DMS153 treated with DMSO at 0.1 percent for 48 hours (cell line): ENCODE results near the gene GBP6.
"Not testable (repeated sequence)": the region's sequence is repeated elsewhere in the genome, so short reads cannot be mapped to it uniquely, and the experiment has no call there.

Experiments used
- DNase-seq: peaks from one replicate; lab custom pipeline; 2025; ENCODE audit not compliant: unreplicated experiment; lab: John Stamatoyannopoulos, UW

Gene GBP6

GRCh38 chr1:89369331-89369730 lies 5.5 kb downstream of the GBP6 start:
- DNase-seq: no peak

- not testable (repeated sequence) for DNase-seq
Measured at GRCh38 chr1:89373810-89374209, 10.0 kb downstream of the GBP6 start.

GRCh38 chr1:89378001-89378400 lies 14.1 kb downstream of the GBP6 start:
- DNase-seq: no peak

- no peak for DNase-seq
Measured at GRCh38 chr1:89381618-89382017, 17.8 kb downstream of the GBP6 start.

- no peak for DNase-seq
Measured at GRCh38 chr1:89382479-89382878, 18.6 kb downstream of the GBP6 start.

- no peak for DNase-seq
Measured at GRCh38 chr1:89383185-89383584, 19.3 kb downstream of the GBP6 start.

GRCh38 chr1:89390707-89391106 lies 26.8 kb downstream of the GBP6 start:
- no peak for DNase-seq

GRCh38 chr1:89391686-89392085 lies 27.8 kb downstream of the GBP6 start:
- DNase-seq: no peak

GRCh38 chr1:89394851-89395250 lies 31.0 kb downstream of the GBP6 start:
- no peak for DNase-seq

GRCh38 chr1:89396902-89397301 lies 33.0 kb downstream of the GBP6 start:
- DNase-seq: no peak

- DNase-seq: no peak
Measured at GRCh38 chr1:89405275-89405929, 41.5 kb downstream of the GBP6 start.

- no peak for DNase-seq
Measured at GRCh38 chr1:89407360-89407759, 43.5 kb downstream of the GBP6 start.

GRCh38 chr1:89407768-89408167 lies 43.9 kb downstream of the GBP6 start:
- DNase-seq: not testable (repeated sequence)

GRCh38 chr1:89425056-89425455 lies 61.2 kb downstream of the GBP6 start:
- DNase-seq: peak; percentile 38

GRCh38 chr1:89429062-89429461 lies 65.2 kb downstream of the GBP6 start:
- no peak for DNase-seq

GRCh38 chr1:89429681-89430080 lies 65.8 kb downstream of the GBP6 start:
- DNase-seq: not testable (repeated sequence)

GRCh38 chr1:89433421-89433820 lies 69.6 kb downstream of the GBP6 start:
- no peak for DNase-seq

- DNase-seq: not testable (repeated sequence)
Measured at GRCh38 chr1:89434058-89434780, 70.4 kb downstream of the GBP6 start.
